ENCODE measurements around the gene GALNT18. TPM values are rescaled to one million over a fixed set of nuclear protein-coding genes. Genes with fewer than 3 reads are reported as not detected.

The GALNT18 gene
- total RNA-seq, 1 donor from 2014 or later, result 38.4 TPM

- H3K27ac Mint-ChIP-seq (ENCODE audit: unreplicated experiment), result no peak overlapping the region
- H3K4me3 Mint-ChIP-seq (ENCODE audit: unreplicated experiment), result no peak overlapping the region
- peaks cover 40% of the 10 kb centered on the region for H3K4me1 Mint-ChIP-seq (ENCODE audit: low read depth)
- TF ChIP-seq CTCF (IDR thresholded peaks at IDR 0.05), result no peak
- no peaks in the 10 kb centered on the region for H3K36me3 Mint-ChIP-seq (ENCODE audit: low read depth)
- no peaks in the 10 kb centered on the region for H3K27me3 Mint-ChIP-seq (ENCODE audit: low read depth)
- no peaks in the 10 kb centered on the region for H3K9me3 Mint-ChIP-seq (ENCODE audit: low read depth)
- DNase-seq (ENCODE audit: low spot score), result no peak
Observed at GRCh38 chr11:11482730-11483129, 139.1 kb downstream of the GALNT18 start.

- peaks cover 53% of the 10 kb centered on the region for H3K4me1 Mint-ChIP-seq (ENCODE audit: low read depth)
- H3K27me3 Mint-ChIP-seq (ENCODE audit: low read depth), result no peaks in the 10 kb centered on the region
- DNase-seq (ENCODE audit: low spot score), result no peak
- peak overlapping the region; percentile 65 for H3K27ac Mint-ChIP-seq (ENCODE audit: unreplicated experiment)
- no peak for TF ChIP-seq CTCF (IDR thresholded peaks at IDR 0.05)
- no peaks in the 10 kb centered on the region for H3K9me3 Mint-ChIP-seq (ENCODE audit: low read depth)
- H3K36me3 Mint-ChIP-seq (ENCODE audit: low read depth), result no peaks in the 10 kb centered on the region
- H3K4me3 Mint-ChIP-seq (ENCODE audit: unreplicated experiment), result no peak overlapping the region
Observed at GRCh38 chr11:11481371-11481770, 140.4 kb downstream of the GALNT18 start.

GRCh38 chr11:11480971-11481370, 140.8 kb downstream of the GALNT18 start:
- DNase-seq (ENCODE audit: low spot score), result no peak
- Mint-ChIP-seq H3K27me3 (ENCODE audit: low read depth) (no peaks in the 10 kb centered on the region), H3K4me1 (ENCODE audit: low read depth) (peaks cover 54% of the 10 kb centered on the region), H3K4me3 (ENCODE audit: unreplicated experiment) (no peak overlapping the region), H3K27ac (ENCODE audit: unreplicated experiment) (peak overlapping the region; percentile 65), H3K36me3 (ENCODE audit: low read depth) (no peaks in the 10 kb centered on the region), H3K9me3 (ENCODE audit: low read depth) (no peaks in the 10 kb centered on the region)
- no peak for TF ChIP-seq CTCF (IDR thresholded peaks at IDR 0.05)

GRCh38 chr11:11478687-11479086, 143.1 kb downstream of the GALNT18 start:
- Mint-ChIP-seq H3K27ac (ENCODE audit: unreplicated experiment) (no peak overlapping the region), H3K4me3 (ENCODE audit: unreplicated experiment) (no peak overlapping the region), H3K4me1 (ENCODE audit: low read depth) (peaks cover 50% of the 10 kb centered on the region), H3K27me3 (ENCODE audit: low read depth) (no peaks in the 10 kb centered on the region), H3K36me3 (ENCODE audit: low read depth) (peaks cover 1% of the 10 kb centered on the region), H3K9me3 (ENCODE audit: low read depth) (no peaks in the 10 kb centered on the region)
- DNase-seq (ENCODE audit: low spot score), result no peak
- peak; percentile 23 for TF ChIP-seq CTCF (IDR thresholded peaks at IDR 0.05)

GRCh38 chr11:11477695-11478420, 143.9 kb downstream of the GALNT18 start:
- Mint-ChIP-seq H3K36me3 (ENCODE audit: low read depth) (peaks cover 1% of the 10 kb centered on the region), H3K4me1 (ENCODE audit: low read depth) (peaks cover 41% of the 10 kb centered on the region), H3K27ac (ENCODE audit: unreplicated experiment) (peak overlapping the region; percentile 25), H3K27me3 (ENCODE audit: low read depth) (no peaks in the 10 kb centered on the region), H3K4me3 (ENCODE audit: unreplicated experiment) (no peak overlapping the region), H3K9me3 (ENCODE audit: low read depth) (no peaks in the 10 kb centered on the region)
- DNase-seq (ENCODE audit: low spot score), result no peak
- TF ChIP-seq CTCF (IDR thresholded peaks at IDR 0.05), result no peak
